Measurements from ENCODE around the gene POU6F1.

GRCh38 chr12:51188359-51189051 lies 29.4 kb downstream of the POU6F1 start:
- TF ChIP-seq CTCF (conservative IDR thresholded peaks at IDR 0.05 in 1 of 2, IDR thresholded peaks at IDR 0.05 in 1 of 2; ENCODE audit: extremely low read depth in 1 of 2, insufficient read depth in 1 of 2, low read depth in 1 of 2, low read length in 2 of 2), result no peak
- no peak for TF ChIP-seq EZH2 (IDR thresholded peaks at IDR 0.05; ENCODE audit: borderline replicate concordance, low read length)
